GM18519 (cell line): Measurements from ENCODE around the gene SFMBT2.
"Not testable (repeated sequence)": the region's sequence is repeated elsewhere in the genome, so short reads cannot be mapped to it uniquely, and the experiment has no call there.

ENCODE experiments used
- ATAC-seq: cut with Tn5 transposase; IDR thresholded peaks from one replicate; pipeline ENCODE4 v1.9.1; 2021; ENCODE audit warnings: mild to moderate bottlenecking, moderate library complexity; ENCODE audit not compliant: unreplicated experiment, low FRiP score

The SFMBT2 gene

DNA sequence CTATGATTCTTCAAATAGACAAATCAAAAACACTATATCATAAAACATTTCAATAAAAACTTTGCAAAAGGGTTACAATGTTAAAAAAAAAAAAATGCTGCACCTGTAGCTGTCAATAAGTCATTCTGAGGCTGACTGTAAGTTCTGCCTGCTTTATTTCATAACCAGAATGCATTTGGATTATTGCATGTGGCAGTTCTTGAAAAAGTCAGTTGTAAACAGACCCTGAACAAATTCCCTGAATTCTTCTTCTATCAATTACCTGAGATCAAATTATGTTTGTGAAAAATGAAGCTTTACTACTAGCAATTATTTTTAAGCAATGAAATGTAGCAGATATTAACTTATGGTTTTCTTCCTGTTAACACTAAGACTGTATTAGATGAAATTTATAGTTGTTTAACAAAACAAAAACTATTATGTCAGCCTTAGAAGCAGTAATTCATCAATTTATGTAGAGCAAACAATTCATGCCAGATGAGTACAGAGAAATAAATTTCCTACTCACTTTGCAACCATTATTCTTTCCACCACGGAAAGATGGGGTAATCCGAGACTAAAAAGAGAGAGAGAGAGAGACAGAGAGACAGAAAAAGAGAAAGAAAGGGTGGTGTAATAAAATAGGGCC lies 107.8 kb downstream of the SFMBT2 start:
- no peak for ATAC-seq

DNA sequence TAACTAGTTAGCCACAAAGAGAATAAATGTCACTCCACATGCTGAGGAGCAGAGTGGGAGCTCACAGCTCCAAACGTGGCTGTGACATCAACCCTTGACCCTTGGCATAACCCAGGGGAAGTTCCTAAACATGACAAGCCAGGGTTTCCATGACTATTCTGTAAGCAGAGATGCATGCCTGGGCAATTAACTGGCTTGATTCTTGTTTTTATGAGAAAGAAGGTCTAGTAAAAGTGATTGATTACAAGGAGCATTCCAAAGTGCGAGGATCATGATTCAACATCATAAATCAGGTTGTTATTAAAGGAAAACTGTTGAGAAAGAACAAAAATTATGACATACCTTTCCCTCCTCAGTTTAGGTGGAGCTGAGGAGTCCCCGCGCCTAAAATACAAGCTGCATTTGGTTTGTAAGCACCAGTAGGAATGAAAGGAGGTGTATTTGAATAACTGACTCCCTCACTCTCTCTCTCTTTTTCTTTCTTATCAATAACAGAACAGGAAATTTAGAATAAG lies 108.4 kb downstream of the SFMBT2 start:
- ATAC-seq = no peak

GRCh38 chr10:7301006-7301778 lies 109.6 kb downstream of the SFMBT2 start:
- ATAC-seq = no peak

GRCh38 chr10:7300384-7300971 lies 110.4 kb downstream of the SFMBT2 start:
- no peak for ATAC-seq

DNA sequence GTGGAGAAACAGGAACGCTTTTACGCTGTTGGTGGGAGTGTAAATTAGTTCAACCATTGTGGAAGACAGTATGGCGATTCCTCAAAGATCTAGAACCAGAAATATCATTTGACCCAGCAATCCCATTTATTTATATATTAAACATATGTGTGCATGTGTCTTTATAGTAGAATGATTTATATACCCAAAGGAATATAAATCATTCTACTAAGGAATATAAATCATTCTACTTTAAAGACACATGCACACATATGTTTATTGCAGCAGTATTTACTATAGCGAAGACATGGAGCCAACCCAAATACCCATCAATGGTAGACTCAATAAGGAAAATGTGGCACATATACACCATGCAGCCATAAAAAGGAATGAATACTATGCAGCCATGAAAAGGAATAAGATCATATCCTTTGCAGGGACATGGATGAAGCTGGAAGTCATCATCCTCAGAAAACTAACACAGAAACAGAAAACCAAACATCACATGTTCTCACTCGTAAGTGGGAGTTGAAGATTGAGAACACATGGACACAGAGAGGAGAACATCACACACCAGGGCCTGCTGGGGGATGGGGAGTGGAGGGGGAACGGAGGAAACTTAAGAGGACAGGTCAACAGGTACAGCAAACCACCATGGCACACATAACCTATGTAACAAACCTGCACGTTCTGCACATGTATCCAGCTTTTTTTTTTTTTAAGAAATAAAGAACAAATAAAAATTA lies 111.1 kb downstream of the SFMBT2 start:
- not testable (repeated sequence) for ATAC-seq

- ATAC-seq = no peak
Measured at GRCh38 chr10:7298495-7298894, 112.3 kb downstream of the SFMBT2 start.

GRCh38 chr10:7297094-7297493 lies 113.7 kb downstream of the SFMBT2 start:
- no peak for ATAC-seq

DNA sequence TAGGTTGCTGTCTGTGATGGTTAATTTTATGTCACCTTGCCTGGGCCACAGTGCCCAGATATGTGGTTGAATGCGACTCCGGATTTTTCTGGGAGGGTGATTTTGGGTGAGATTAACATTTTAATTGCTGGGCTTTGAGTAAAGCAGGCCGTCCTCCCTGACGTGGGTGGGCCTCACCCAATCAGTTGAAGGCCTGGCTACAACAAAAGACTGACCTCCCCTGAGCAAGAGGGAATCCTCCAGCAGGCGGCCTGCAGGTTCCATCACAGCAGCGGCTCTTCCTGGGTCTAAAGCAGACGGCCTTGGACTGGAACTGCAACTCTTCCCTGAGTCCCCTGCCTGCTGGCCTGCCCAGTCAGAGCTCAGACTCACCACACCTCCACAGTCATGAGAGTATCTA lies 114.2 kb downstream of the SFMBT2 start:
- ATAC-seq = no peak

- ATAC-seq = no peak
Measured at GRCh38 chr10:7296076-7296475, 114.8 kb downstream of the SFMBT2 start.

GRCh38 chr10:7293378-7293920 lies 117.4 kb downstream of the SFMBT2 start:
- no peak for ATAC-seq

- ATAC-seq = no peak
Measured at GRCh38 chr10:7291487-7292270, 119.2 kb downstream of the SFMBT2 start.

GRCh38 chr10:7288060-7288690 lies 122.7 kb downstream of the SFMBT2 start:
- ATAC-seq = no peak

DNA sequence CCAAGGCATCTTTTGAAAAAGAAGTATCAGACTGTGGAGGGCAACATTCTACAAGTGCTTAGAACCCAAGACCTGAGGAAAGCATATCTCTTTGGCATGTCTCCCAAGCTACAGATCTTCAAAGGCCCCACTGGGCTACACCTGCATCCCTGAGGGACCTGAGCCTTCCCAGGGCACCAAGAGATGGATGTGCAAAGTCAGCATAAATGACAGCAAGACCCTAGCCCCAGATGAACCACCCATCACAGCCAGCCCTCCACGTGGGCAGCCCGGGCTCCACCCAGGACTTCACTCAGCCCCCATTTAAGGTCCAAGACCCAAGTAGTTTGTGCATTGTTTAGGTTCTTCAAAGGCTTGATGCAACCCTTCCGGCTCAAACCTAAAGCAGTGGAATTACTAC lies 123.5 kb downstream of the SFMBT2 start:
- no peak for ATAC-seq

- no peak for ATAC-seq
Measured at GRCh38 chr10:7285522-7286322, 125.1 kb downstream of the SFMBT2 start.

DNA sequence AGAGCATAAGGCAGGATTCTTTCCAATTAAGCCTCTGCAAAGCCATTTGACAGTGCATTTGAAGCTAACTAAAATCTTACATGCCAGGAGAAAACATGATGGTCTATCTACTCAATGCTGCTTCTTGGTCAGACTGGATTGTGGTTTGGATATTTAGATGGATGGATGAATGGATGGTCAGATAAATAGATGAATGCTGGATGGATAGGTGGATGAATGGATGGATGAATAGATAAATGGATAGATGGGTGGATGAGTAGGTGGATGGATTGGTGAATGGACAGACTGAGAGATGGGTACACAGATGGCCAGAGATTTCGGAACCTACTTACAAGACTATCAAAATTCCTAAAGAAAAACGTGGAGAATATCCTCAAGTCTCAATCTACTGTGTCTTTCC lies 127.6 kb downstream of the SFMBT2 start:
- ATAC-seq = no peak

- no peak for ATAC-seq
Measured at GRCh38 chr10:7282457-7282856, 128.4 kb downstream of the SFMBT2 start.

GRCh38 chr10:7281429-7281828 lies 129.4 kb downstream of the SFMBT2 start:
- ATAC-seq = no peak

GRCh38 chr10:7279303-7279702 lies 131.5 kb downstream of the SFMBT2 start:
- no peak for ATAC-seq

- no peak for ATAC-seq
Measured at GRCh38 chr10:7277867-7278266, 133.0 kb downstream of the SFMBT2 start.
